C4-2B (cell line): ENCODE measurements around the gene RCCD1.
"Not testable (repeated sequence)": the region's sequence is repeated elsewhere in the genome, so short reads cannot be mapped to it uniquely, and the experiment has no call there.

ENCODE experiments used
- H3K27ac ChIP-seq: fragments of 450-650 bp; 2 replicates; pipeline ENCODE4 v1.5.1; 2017
- ZFX ChIP-seq: fragments of 450-650 bp; IDR thresholded peaks from 2 replicates; pipeline ENCODE4 v1.6.1; 2017
- TF ChIP-seq, protein P1 (sequence below): fragments of 450-650 bp; conservative IDR thresholded peaks from 2 replicates; pipeline ENCODE4 v1.5.1; 2017; ENCODE audit warnings: mild to moderate bottlenecking

RCCD1 gene

GRCh38 chr15:90924375-90924774 is 30.3 kb upstream of the RCCD1 start:
- TF ChIP-seq ZFX = no peak
- TF ChIP-seq, protein P1, sequence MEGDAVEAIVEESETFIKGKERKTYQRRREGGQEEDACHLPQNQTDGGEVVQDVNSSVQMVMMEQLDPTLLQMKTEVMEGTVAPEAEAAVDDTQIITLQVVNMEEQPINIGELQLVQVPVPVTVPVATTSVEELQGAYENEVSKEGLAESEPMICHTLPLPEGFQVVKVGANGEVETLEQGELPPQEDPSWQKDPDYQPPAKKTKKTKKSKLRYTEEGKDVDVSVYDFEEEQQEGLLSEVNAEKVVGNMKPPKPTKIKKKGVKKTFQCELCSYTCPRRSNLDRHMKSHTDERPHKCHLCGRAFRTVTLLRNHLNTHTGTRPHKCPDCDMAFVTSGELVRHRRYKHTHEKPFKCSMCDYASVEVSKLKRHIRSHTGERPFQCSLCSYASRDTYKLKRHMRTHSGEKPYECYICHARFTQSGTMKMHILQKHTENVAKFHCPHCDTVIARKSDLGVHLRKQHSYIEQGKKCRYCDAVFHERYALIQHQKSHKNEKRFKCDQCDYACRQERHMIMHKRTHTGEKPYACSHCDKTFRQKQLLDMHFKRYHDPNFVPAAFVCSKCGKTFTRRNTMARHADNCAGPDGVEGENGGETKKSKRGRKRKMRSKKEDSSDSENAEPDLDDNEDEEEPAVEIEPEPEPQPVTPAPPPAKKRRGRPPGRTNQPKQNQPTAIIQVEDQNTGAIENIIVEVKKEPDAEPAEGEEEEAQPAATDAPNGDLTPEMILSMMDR = no peak
- H3K27ac ChIP-seq = no peak overlapping the region

DNA sequence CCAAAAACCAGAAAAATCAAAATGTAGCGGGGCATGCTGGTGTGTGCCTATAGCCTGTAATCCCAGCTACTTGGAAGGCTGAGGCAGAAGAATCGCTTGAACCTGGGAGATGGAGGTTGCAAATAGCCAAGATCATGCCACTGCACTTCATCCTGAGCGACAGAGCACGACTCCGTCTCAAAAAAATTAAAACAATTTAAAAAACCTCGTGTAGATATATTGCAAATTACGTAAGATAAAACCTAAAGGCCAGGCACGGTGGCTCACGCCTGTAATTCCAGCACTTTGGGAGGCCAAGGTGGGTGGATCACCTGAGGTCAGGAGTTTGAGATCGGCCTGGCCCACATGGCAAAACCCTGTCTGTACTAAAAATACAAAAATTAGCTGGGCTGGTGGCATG is 27.9 kb upstream of the RCCD1 start:
- not testable (repeated sequence) for H3K27ac ChIP-seq

GRCh38 chr15:90928106-90928505 is 26.6 kb upstream of the RCCD1 start:
- not testable (repeated sequence) for H3K27ac ChIP-seq

DNA sequence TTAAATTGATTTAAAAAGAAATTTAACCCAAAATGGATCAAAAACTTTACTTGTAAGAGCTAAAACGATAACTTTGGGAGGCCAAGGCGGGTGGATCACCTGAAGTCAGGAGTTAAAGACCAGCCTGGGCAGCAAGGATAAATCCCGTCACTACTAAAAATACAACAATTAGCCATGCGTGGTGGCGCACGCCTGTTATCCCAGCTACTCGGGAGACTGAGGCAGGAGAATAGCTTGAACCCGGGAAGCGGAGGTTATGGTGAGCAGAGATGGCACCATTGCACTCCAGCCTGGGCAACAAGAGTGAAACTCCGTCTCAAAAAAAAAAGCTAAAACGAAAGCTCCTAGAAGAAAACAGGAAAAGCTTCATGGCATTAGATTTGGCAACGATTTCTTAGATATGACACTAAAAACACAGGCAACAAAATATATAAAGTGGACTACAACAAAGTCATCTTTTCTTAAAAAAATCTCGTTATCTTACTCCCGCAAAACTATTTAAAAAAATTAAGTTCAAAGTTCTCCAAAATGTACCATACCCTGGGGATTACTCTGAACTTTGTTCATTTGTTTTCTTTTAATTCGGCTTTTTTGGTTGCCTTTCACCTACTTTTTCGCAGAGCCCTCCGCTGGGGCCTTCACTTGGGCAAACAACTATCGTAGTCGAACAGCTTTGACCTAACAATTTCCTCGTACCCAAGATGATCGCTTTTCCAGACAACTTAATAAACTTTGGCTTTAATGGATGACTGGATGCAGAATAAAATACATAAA is 25.3 kb upstream of the RCCD1 start:
- TF ChIP-seq, protein P1 = no peak
- TF ChIP-seq ZFX = no peak; the same call in 1 of the 2 replicates
- H3K27ac ChIP-seq = peak overlapping the region; percentile 87

- TF ChIP-seq, protein P1 = no peak
- TF ChIP-seq ZFX = no peak
- peak overlapping the region; percentile 87 for H3K27ac ChIP-seq
Measured at GRCh38 chr15:90930861-90931574, 23.7 kb upstream of the RCCD1 start.

GRCh38 chr15:90931575-90931827 is 23.2 kb upstream of the RCCD1 start:
- peak overlapping the region; percentile 87 for H3K27ac ChIP-seq

GRCh38 chr15:90931828-90932659 is 22.6 kb upstream of the RCCD1 start, which contains the start of gene HDDC3:
Gene HDDC3, minus strand, starts transcription at chr15:90932549. Its CDS starts 9 bp downstream, at chr15:90932540.
- peak within 1 kb of the TSS; percentile 87 for H3K27ac ChIP-seq
- TF ChIP-seq, protein P1 = peak; percentile 97
- peak; percentile 48 for TF ChIP-seq ZFX

More at GRCh38 chr15:90931575-90931827, 23.2 kb upstream of the RCCD1 start:
- TF ChIP-seq, protein P1 = no peak
- TF ChIP-seq ZFX = no peak

DNA sequence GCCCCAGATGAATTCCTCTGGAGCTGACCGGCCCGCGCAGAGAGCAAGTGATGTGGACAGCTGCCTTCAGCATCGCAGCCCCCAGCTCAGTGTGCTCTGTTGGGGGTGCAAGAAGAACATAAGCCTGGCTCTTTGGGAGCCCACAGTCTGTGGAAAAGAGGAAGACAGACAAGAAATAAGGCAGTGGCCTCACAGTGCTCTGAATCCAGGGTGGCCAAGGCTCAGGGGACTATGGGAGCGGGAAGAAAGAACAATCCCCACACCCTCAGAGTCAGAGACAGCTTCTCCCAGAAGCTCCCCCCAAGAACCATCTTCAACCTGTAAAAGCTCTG is 22.1 kb upstream of the RCCD1 start:
- peak overlapping the region; percentile 87 for H3K27ac ChIP-seq
- no peak; the same call in 1 of the 2 replicates for TF ChIP-seq ZFX
- TF ChIP-seq, protein P1 = peak; percentile 54
